Ascending aorta (tissue), 2 donors: Measurements from ENCODE around the gene MFAP1. TPM values are rescaled to one million over a fixed set of nuclear protein-coding genes. Genes with fewer than 3 reads are reported as not detected.
A peak's percentile ranks its signal among the peaks of the same experiment; 100 is the strongest.

Source experiments
- DNase-seq, 2 donors: peaks; one replicate each; pipeline ENCODE4 v3.0.0-alpha.2; 2019; ENCODE audit warnings: low spot score in 2 of 2
- H3K27ac ChIP-seq, 2 donors: fragments of 200-600 bp; sonication (generic); one replicate each; pipeline ENCODE4 v1.5.1; 2016 to 2017; ENCODE audit warnings: mild to moderate bottlenecking in 1 of 2
- H3K27me3 ChIP-seq: fragments of 200-600 bp; sonication (generic); one replicate; pipeline ENCODE4 v1.5.1; 2017
- H3K36me3 ChIP-seq, 2 donors: fragments of 200-600 bp; sonication (generic); one replicate each; pipeline ENCODE4 v1.5.1; 2016
- H3K4me1 ChIP-seq, 2 donors: fragments of 200-600 bp; sonication (generic); one replicate each; pipeline ENCODE4 v1.5.1; 2016 to 2017; ENCODE audit warnings: mild to moderate bottlenecking in 1 of 2
- H3K4me3 ChIP-seq, 2 donors: fragments of 200-600 bp; sonication (generic); one replicate each; pipeline ENCODE4 v1.5.1; 2016 to 2017; ENCODE audit warnings: mild to moderate bottlenecking in 1 of 2
- H3K9me3 ChIP-seq, 2 donors: fragments of 200-600 bp; sonication (generic); one replicate each; pipeline ENCODE4 v1.5.1; 2016
- intact Hi-C: fragments of 100-400 bp; cut with DNase I; formaldehyde crosslinking; loops from one replicate; pipeline ENCODE4 v1.15.1; 2023
- total RNA-seq: library from RNA; depleted of rRNA; stranded (reverse); fragments of >200 nt; gene quantifications from one replicate; pipeline ENCODE4 v1.1.0, GENCODE V29; 2016
- TF ChIP-seq, protein P1 (sequence below), 3 experiments: fragments of 200-600 bp in 2 of 3; fragments of 450-650 bp in 1 of 3; sonication (generic) in 2 of 3; IDR thresholded peaks; one replicate each; pipeline ENCODE4 v1.5.1; 2016 to 2019; ENCODE audit warnings: antibody characterized with exemption in 3 of 3, mild to moderate bottlenecking in 1 of 3, moderate library complexity in 1 of 3

The MFAP1 gene
- total RNA-seq, 1 donor from 2014 or later = 14.8 TPM

DNA sequence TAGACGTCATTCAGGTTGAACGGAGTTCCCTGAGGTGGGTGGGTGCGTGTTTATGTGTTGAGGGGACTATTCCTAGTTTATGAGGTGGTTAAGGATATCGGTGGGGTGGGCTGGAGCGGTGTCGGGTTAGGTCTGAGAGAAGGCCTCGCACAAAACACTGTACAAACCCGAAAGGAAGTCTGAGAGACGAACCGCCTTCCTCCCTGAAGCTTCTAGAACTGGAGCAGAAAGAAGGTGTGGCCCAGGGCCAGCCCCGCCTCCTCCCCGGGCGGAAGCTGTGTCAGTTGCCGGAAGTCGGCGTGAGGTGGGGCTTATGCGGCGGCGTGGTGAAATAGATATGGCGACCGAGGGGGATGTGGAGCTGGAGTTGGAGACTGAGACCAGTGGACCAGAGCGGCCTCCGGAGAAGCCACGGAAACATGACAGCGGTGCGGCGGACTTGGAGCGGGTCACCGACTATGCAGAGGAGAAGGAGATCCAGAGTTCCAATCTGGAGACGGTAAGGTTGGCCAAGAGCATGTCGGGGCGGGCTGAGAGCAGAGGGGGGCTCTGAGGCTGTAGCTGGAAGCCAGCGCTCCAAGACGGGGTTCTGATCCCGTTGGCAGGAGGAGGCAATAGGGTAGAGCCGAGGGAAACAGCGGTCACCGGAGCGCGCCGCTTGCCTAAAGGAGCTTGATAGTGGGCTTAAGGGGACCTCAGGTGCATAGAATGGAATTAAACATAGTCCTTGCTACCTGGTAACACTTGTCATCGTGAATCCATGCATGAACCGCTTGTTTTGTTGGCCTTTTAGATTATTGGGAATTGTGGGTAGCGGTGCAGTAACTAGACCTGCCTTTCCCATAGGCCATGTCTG is 24.0 kb downstream of the MFAP1 start, which contains the start of gene HYPK:
Gene HYPK (plus strand): TSS at position 314 of the 856 bp plus-strand sequence. CDS start 24 bp downstream, at position 338.
- intact Hi-C loops = loop anchor here (1.0 to 2.0 kb wide), 2 partner anchors 8 to 24 kb away; partner anchors contain the start of genes MFAP1 and SERF2
- Histone ChIP-seq H3K4me1 (peaks cover 8 to 22% of the 10 kb centered on the region in 2 donors), H3K27me3 (no peaks in the 10 kb centered on the region)

DNA sequence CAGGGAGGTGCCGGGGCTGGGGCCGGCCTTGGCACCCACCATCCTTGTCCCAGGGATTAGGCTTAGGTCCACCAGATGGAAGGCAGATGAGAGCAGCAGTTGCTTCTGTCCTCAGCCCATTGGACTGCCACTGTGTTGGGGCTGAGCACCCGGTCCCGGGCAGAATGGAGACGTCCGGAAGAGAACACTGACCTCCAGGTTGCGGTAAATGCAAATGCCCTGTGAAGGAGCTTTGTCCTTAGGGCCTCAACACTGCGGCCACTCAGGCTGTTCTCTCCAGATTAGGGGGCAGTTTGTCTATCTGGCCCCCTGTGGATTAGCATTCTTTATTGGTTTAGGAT is 24.6 kb downstream of the MFAP1 start, which contains the start of gene SERINC4:
Gene SERINC4 (minus strand): TSS at position 276 of the 341 bp plus-strand sequence. CDS start 234 bp downstream, at position 42.
- DNase-seq = no peak
- H3K4me3 ChIP-seq = peak within 1 kb of the TSS; percentile 85 to 96
- TF ChIP-seq, protein P1, sequence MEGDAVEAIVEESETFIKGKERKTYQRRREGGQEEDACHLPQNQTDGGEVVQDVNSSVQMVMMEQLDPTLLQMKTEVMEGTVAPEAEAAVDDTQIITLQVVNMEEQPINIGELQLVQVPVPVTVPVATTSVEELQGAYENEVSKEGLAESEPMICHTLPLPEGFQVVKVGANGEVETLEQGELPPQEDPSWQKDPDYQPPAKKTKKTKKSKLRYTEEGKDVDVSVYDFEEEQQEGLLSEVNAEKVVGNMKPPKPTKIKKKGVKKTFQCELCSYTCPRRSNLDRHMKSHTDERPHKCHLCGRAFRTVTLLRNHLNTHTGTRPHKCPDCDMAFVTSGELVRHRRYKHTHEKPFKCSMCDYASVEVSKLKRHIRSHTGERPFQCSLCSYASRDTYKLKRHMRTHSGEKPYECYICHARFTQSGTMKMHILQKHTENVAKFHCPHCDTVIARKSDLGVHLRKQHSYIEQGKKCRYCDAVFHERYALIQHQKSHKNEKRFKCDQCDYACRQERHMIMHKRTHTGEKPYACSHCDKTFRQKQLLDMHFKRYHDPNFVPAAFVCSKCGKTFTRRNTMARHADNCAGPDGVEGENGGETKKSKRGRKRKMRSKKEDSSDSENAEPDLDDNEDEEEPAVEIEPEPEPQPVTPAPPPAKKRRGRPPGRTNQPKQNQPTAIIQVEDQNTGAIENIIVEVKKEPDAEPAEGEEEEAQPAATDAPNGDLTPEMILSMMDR (IDR thresholded peaks at IDR 0.05) = no peak
- no peaks in the 10 kb centered on the region for H3K9me3 ChIP-seq
- H3K27ac ChIP-seq = peak within 1 kb of the TSS; percentile 91 to 96
- intact Hi-C loops = loop anchor here (1.0 to 10.0 kb wide), 3 partner anchors 8 to 485 kb away; partner anchors contain the start of genes GOLM2, MFAP1 and SERF2
- peaks cover 9 to 28% of the 10 kb centered on the region in 2 donors for H3K4me1 ChIP-seq
- no peaks in the 10 kb centered on the region for H3K27me3 ChIP-seq
- H3K36me3 ChIP-seq = peaks cover 27 to 67% of the 10 kb centered on the region in 2 donors

More for the DNA sequence above, 24.0 kb downstream of the MFAP1 start, which contains the start of gene HYPK:
- Histone ChIP-seq H3K4me3 (peak within 1 kb of the TSS; percentile 85 to 96), H3K9me3 (no peaks in the 10 kb centered on the region), H3K27ac (peak within 1 kb of the TSS; percentile 91 to 96), H3K36me3 (peaks cover 29 to 67% of the 10 kb centered on the region in 2 donors)
- DNase-seq = peak; percentile 75 to 97
- TF ChIP-seq, protein P1 (IDR thresholded peaks at IDR 0.05) = no peak

DNA sequence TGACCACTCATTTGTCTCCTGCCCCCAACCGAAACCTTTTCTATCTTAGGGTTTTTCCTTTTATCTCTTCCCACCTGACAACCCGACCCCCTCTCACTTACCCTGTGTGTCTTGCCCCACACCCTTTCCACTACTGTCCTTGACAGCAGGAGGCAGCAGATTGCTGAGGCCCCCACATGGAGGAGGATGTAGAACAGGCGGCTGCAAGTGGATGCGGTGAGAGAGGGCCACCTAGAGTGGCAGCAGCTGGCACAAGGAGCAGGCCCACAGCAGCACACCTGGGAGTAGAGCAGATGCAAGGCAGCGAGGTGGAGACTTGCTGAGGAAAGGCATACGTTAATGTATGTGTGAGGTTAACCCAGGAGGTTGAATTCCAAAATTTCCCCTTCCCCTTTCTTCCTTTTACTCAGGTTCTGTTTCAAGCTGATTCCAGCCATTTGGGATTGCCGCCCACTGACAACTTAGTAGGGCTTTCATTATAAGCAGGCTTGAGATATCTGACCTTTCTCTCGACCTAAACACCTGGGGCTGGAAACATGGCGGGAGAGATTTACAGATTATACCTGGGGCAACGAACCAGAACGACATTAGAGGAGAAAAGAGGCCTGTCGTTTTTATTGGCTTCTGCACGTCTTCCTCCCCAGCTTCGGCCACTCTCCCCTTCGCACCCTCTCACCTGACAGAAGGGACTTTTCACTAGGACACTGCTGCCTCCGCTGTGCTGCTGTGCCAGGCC is 25.1 kb downstream of the MFAP1 start:
- TF ChIP-seq, protein P1 (IDR thresholded peaks at IDR 0.05) = no peak
- no peak for DNase-seq
- no peak overlapping the region for H3K4me3 ChIP-seq
- H3K36me3 ChIP-seq = peaks cover 27 to 67% of the 10 kb centered on the region in 2 donors
- peak overlapping the region; percentile 91 to 96 for H3K27ac ChIP-seq
- no peaks in the 10 kb centered on the region for H3K9me3 ChIP-seq
- intact Hi-C loops = loop anchor here (10.0 kb wide), 1 partner anchor 485 kb away; the partner anchor contains the start of gene GOLM2
- H3K27me3 ChIP-seq = no peaks in the 10 kb centered on the region
- H3K4me1 ChIP-seq = peaks cover 15 to 34% of the 10 kb centered on the region in 2 donors

DNA sequence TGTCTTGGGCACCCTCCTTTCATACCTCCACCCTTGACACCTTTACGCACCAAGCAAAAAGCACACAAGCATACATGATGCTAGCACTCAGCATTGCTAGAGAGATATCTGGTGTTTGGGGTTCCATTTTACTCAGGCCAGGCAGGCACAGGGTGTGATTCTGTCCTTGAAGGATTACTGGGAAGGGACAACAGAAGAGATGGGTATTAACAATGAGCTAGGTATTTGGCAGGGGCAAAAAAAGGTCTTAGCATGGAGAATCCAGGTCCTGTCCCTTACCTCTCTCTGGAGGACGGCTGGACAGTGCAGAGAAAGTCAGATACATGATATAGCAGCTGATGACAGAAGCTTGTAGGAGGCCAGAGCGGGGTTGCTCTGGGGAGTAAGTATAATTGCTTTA is 27.9 kb downstream of the MFAP1 start:
- peaks cover 26 to 57% of the 10 kb centered on the region in 2 donors for H3K36me3 ChIP-seq
- H3K9me3 ChIP-seq = no peaks in the 10 kb centered on the region
- H3K27ac ChIP-seq = peak overlapping the region in 1 of 2 donors; percentile 23
- DNase-seq = no peak
- no peak overlapping the region for H3K4me3 ChIP-seq
- TF ChIP-seq, protein P1 (IDR thresholded peaks at IDR 0.05) = no peak
- intact Hi-C loops = loop anchor here (10.0 kb wide), 1 partner anchor 488 kb away; the partner anchor contains the start of gene GOLM2
- H3K27me3 ChIP-seq = no peaks in the 10 kb centered on the region
- H3K4me1 ChIP-seq = peaks cover 27 to 42% of the 10 kb centered on the region in 2 donors

DNA sequence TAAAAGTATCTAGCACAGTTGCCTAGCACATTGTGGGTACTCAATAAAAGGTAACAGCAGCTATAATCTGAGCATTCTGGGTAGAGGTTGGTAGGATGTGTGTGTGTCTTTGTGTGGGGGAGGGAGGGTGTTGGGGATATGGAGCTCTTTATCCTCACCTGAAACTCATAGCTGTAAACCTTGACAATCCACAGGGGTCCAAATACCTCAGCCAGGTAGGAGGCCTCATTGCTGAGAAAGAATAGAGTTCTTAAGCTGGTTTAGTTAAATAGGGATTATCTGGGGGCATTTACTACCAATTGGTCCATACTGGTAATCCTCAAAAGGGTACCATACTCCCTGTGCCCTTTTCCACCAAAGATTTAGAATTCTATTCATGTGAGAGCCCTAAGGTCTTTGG is 28.5 kb downstream of the MFAP1 start:
- no peak for DNase-seq
- H3K27me3 ChIP-seq = no peaks in the 10 kb centered on the region
- TF ChIP-seq, protein P1 (IDR thresholded peaks at IDR 0.05) = no peak
- H3K4me3 ChIP-seq = no peak overlapping the region
- intact Hi-C loops = loop anchor here (10.0 kb wide), 1 partner anchor 489 kb away; the partner anchor contains the start of gene GOLM2
- peaks cover 21 to 38% of the 10 kb centered on the region in 2 donors for H3K4me1 ChIP-seq
- H3K36me3 ChIP-seq = peaks cover 26 to 54% of the 10 kb centered on the region in 2 donors
- H3K9me3 ChIP-seq = no peaks in the 10 kb centered on the region
- peak overlapping the region in 1 of 2 donors; percentile 88 for H3K27ac ChIP-seq
